ENCODE results near the gene EGFR. TPM values are rescaled to one million over a fixed set of nuclear protein-coding genes. Genes with fewer than 3 reads are reported as not detected.

Gene EGFR
- total RNA-seq, 5 donors from 2014 or later (not counting 1 experiment from before 2014, with no cell fraction given), result 0.16 to 0.79 (median 0.35) TPM; not detected in 2

- WGBS (ENCODE audit: insufficient coverage), result 69% methylated on average over 21 of the region's 21 CpGs
- ChIA-PET POLR2A (no interaction called here), CTCF (no interaction called here)
- no peak overlapping the region for H3K27ac Mint-ChIP-seq
- ATAC-seq (replicated peaks in 1 of 4) (no peak), DNase-seq (no peak)
- H3K27me3 Mint-ChIP-seq, result peaks cover 26% of the 10 kb centered on the region in 2 donors
- no peaks in the 10 kb centered on the region for H3K9me3 Mint-ChIP-seq
- Histone ChIP-seq H3K27ac (ENCODE audit: low read length) (no peak overlapping the region), H3K4me3 (ENCODE audit: control insufficient read depth in 1 of 2, extremely low read depth in 1 of 2, low read length in 1 of 2) (no peak overlapping the region), H3K4me1 (ENCODE audit: control insufficient read depth in 1 of 2, extremely low read depth in 1 of 2, insufficient read depth in 2 of 2, low read length in 2 of 2) (no peaks in the 10 kb centered on the region), H3K36me3 (ENCODE audit: control insufficient read depth in 2 of 2, extremely low read depth in 1 of 2, insufficient read depth in 1 of 2, low read length in 1 of 2) (no peaks in the 10 kb centered on the region), H3K27me3 (replicated peaks in 1 of 2; ENCODE audit: control insufficient read depth in 2 of 2, extremely low read depth in 1 of 2, insufficient read depth in 2 of 2, low read length in 1 of 2) (peaks cover 0 to 22% of the 10 kb centered on the region in 2 experiments), H3K9me3 (no peaks in the 10 kb centered on the region)
- H3K4me1 Mint-ChIP-seq, result peaks cover 0 to 3% (median 0%) of the 10 kb centered on the region in 3 donors
- H3K4me3 Mint-ChIP-seq, result no peak overlapping the region
- H3K36me3 Mint-ChIP-seq, result no peaks in the 10 kb centered on the region
These were observed 81.9 kb downstream of the EGFR start for GRCh38 chr7:55100544-55101327.

DNA sequence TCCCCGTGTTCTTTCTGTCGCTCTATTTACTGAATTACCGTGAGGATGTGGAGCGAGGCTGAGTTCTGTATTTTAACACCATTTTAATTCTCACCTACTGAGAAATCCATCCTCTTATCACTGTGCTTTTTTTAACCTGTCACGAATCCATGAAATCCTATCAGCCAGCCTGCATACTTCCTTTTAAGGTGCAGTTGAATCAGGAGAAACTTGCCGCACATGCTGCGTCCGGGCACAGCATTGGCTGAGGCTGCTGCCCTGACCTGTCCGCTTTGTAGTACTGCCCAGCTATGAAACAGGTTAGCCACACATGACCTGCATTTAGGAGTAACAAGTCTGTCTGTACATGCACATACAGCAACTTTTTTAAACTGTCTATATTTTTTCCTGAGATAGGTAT is 82.5 kb downstream of the EGFR start:
- H3K36me3 Mint-ChIP-seq, result no peaks in the 10 kb centered on the region
- no peaks in the 10 kb centered on the region for H3K4me1 ChIP-seq (ENCODE audit: control insufficient read depth in 1 of 2, extremely low read depth in 1 of 2, insufficient read depth in 2 of 2, low read length in 2 of 2)
- 96% methylated on average over 8 of the region's 9 CpGs for WGBS (ENCODE audit: insufficient coverage)
- ChIA-PET CTCF (no interaction called here), POLR2A (no interaction called here)
- H3K4me3 Mint-ChIP-seq, result no peak overlapping the region
- no peaks in the 10 kb centered on the region for H3K9me3 Mint-ChIP-seq
- peaks cover 0 to 3% (median 0%) of the 10 kb centered on the region in 3 donors for H3K4me1 Mint-ChIP-seq
- ATAC-seq (replicated peaks in 1 of 4) (no peak), DNase-seq (no peak)
- H3K27me3 Mint-ChIP-seq, result peaks cover 24 to 25% of the 10 kb centered on the region in 2 donors
- H3K36me3 ChIP-seq (ENCODE audit: control insufficient read depth in 2 of 2, extremely low read depth in 1 of 2, insufficient read depth in 1 of 2, low read length in 1 of 2), result no peaks in the 10 kb centered on the region
- H3K27ac Mint-ChIP-seq, result no peak overlapping the region
- H3K4me3 ChIP-seq (ENCODE audit: control insufficient read depth in 1 of 2, extremely low read depth in 1 of 2, low read length in 1 of 2), result no peak overlapping the region
- no peaks in the 10 kb centered on the region for H3K9me3 ChIP-seq
- H3K27me3 ChIP-seq (replicated peaks in 1 of 2; ENCODE audit: control insufficient read depth in 2 of 2, extremely low read depth in 1 of 2, insufficient read depth in 2 of 2, low read length in 1 of 2), result peaks cover 0 to 24% of the 10 kb centered on the region in 2 experiments
- no peak overlapping the region for H3K27ac ChIP-seq (ENCODE audit: low read length)

GRCh38 chr7:55104123-55104522 is 85.3 kb downstream of the EGFR start:
- no peak overlapping the region for H3K27ac ChIP-seq (ENCODE audit: low read length)
- Mint-ChIP-seq H3K27ac (no peak overlapping the region), H3K27me3 (peaks cover 22 to 30% of the 10 kb centered on the region in 2 donors), H3K36me3 (no peaks in the 10 kb centered on the region), H3K4me3 (no peak overlapping the region), H3K9me3 (no peaks in the 10 kb centered on the region), H3K4me1 (peaks cover 0 to 3% (median 0%) of the 10 kb centered on the region in 3 donors)
- WGBS (ENCODE audit: insufficient coverage), result 93% methylated on average over 9 of the region's 12 CpGs
- H3K4me1 ChIP-seq (ENCODE audit: control insufficient read depth in 1 of 2, extremely low read depth in 1 of 2, insufficient read depth in 2 of 2, low read length in 2 of 2), result no peaks in the 10 kb centered on the region
- no peak for DNase-seq
- no peak overlapping the region for H3K4me3 ChIP-seq (ENCODE audit: control insufficient read depth in 1 of 2, extremely low read depth in 1 of 2, low read length in 1 of 2)
- ChIA-PET POLR2A (no interaction called here), CTCF (no interaction called here)
- no peak for ATAC-seq (replicated peaks in 1 of 4)
- no peaks in the 10 kb centered on the region for H3K36me3 ChIP-seq (ENCODE audit: control insufficient read depth in 2 of 2, extremely low read depth in 1 of 2, insufficient read depth in 1 of 2, low read length in 1 of 2)
- H3K9me3 ChIP-seq, result no peaks in the 10 kb centered on the region
- H3K27me3 ChIP-seq (replicated peaks in 1 of 2; ENCODE audit: control insufficient read depth in 2 of 2, extremely low read depth in 1 of 2, insufficient read depth in 2 of 2, low read length in 1 of 2), result peaks cover 0 to 16% of the 10 kb centered on the region in 2 experiments

DNA sequence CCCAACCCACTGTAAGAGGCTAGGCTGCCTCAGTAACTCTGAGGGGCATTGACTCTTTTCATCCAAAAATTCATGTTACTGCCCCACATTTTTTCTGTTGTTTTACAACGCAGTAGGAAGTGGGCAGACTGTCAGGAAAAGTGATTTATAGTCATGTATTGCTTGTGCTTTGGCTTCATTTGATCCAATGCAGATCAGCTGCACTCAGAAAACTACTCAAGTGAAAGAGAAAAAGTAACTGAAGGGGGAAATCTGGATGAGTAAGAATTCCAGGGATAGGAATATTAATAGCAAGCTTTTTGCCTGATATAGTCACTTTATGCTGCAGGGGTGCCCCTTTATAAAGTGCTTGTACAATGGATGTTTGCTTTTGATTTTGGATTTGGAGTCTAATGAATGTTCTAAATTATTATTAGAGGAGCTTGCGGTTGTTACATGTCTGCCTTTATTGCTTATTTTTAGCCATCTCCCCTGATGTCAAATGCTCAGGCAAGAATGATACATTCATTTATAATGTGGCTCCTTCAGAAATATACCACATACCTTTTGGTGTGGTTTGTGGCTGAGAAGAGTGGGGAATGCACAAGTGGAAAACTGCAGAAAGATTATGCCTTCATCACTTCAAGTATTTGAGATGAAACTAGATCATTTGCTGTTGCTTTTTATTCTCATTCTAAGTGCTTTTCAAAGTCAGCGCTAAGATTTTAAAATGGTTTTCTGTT is 86.1 kb downstream of the EGFR start:
- H3K4me1 ChIP-seq (ENCODE audit: control insufficient read depth in 1 of 2, extremely low read depth in 1 of 2, insufficient read depth in 2 of 2, low read length in 2 of 2), result no peaks in the 10 kb centered on the region
- no peak overlapping the region for H3K4me3 ChIP-seq (ENCODE audit: control insufficient read depth in 1 of 2, extremely low read depth in 1 of 2, low read length in 1 of 2)
- peaks cover 0 to 16% of the 10 kb centered on the region in 2 experiments for H3K27me3 ChIP-seq (replicated peaks in 1 of 2; ENCODE audit: control insufficient read depth in 2 of 2, extremely low read depth in 1 of 2, insufficient read depth in 2 of 2, low read length in 1 of 2)
- Mint-ChIP-seq H3K27me3 (peaks cover 24 to 33% of the 10 kb centered on the region in 2 donors), H3K36me3 (no peaks in the 10 kb centered on the region), H3K4me1 (peaks cover 0 to 3% (median 0%) of the 10 kb centered on the region in 3 donors), H3K9me3 (no peaks in the 10 kb centered on the region), H3K4me3 (no peak overlapping the region), H3K27ac (no peak overlapping the region)
- no peak overlapping the region for H3K27ac ChIP-seq (ENCODE audit: low read length)
- ChIA-PET CTCF (no interaction called here), POLR2A (no interaction called here)
- DNase-seq (peak in 1 of 35 experiments; percentile 2), ATAC-seq (replicated peaks in 1 of 4) (no peak)
- no peaks in the 10 kb centered on the region for H3K36me3 ChIP-seq (ENCODE audit: control insufficient read depth in 2 of 2, extremely low read depth in 1 of 2, insufficient read depth in 1 of 2, low read length in 1 of 2)
- H3K9me3 ChIP-seq, result no peaks in the 10 kb centered on the region
- 20% methylated on average over 1 of the region's 3 CpGs for WGBS (ENCODE audit: insufficient coverage)

- POLR2A ChIA-PET, result no interaction called here
- 72% methylated on average over 3 of the region's 6 CpGs for WGBS (ENCODE audit: insufficient coverage)
These were observed 87.1 kb downstream of the EGFR start for GRCh38 chr7:55105952-55106351.

DNA sequence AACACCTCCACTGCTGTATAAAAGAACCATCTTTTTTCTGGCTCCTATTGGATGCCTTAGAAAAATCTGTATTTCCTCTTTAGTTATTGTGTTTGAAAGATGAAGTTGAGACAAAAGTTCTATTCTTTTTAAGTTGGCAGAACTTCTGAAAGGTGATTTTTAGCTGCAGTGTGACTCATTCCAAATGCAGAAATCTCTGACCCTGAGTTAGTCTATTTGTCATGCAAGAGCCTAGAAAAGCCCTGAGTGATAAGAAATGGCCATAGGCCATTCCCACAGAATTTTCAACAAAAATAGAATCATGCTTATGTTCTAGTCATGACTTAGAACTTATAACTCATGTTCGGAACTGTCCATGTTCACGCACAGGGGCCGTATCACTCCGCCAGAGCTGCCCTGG is 89.1 kb downstream of the EGFR start:
- ATAC-seq (replicated peaks in 1 of 4) (no peak), DNase-seq (no peak)
- Histone ChIP-seq H3K4me3 (ENCODE audit: control insufficient read depth in 1 of 2, extremely low read depth in 1 of 2, low read length in 1 of 2) (no peak overlapping the region), H3K27me3 (replicated peaks in 1 of 2; ENCODE audit: control insufficient read depth in 2 of 2, extremely low read depth in 1 of 2, insufficient read depth in 2 of 2, low read length in 1 of 2) (peaks cover 0 to 16% of the 10 kb centered on the region in 2 experiments), H3K9me3 (no peaks in the 10 kb centered on the region), H3K4me1 (ENCODE audit: control insufficient read depth in 1 of 2, extremely low read depth in 1 of 2, insufficient read depth in 2 of 2, low read length in 2 of 2) (no peaks in the 10 kb centered on the region), H3K27ac (ENCODE audit: low read length) (no peak overlapping the region), H3K36me3 (ENCODE audit: control insufficient read depth in 2 of 2, extremely low read depth in 1 of 2, insufficient read depth in 1 of 2, low read length in 1 of 2) (no peaks in the 10 kb centered on the region)
- Mint-ChIP-seq H3K4me3 (no peak overlapping the region), H3K9me3 (no peaks in the 10 kb centered on the region), H3K36me3 (no peaks in the 10 kb centered on the region), H3K27ac (no peak overlapping the region), H3K4me1 (peaks cover 0 to 3% (median 0%) of the 10 kb centered on the region in 3 donors), H3K27me3 (peaks cover 11 to 26% of the 10 kb centered on the region in 2 donors)
- ChIA-PET CTCF (no interaction called here), POLR2A (no interaction called here)
- 97% methylated on average over 4 of the region's 4 CpGs for WGBS (ENCODE audit: insufficient coverage)

More at GRCh38 chr7:55105952-55106351, 87.1 kb downstream of the EGFR start:
- ATAC-seq (replicated peaks in 1 of 4) (no peak), DNase-seq (no peak)
- no peaks in the 10 kb centered on the region for H3K36me3 Mint-ChIP-seq
- Histone ChIP-seq H3K36me3 (ENCODE audit: control insufficient read depth in 2 of 2, extremely low read depth in 1 of 2, insufficient read depth in 1 of 2, low read length in 1 of 2) (no peaks in the 10 kb centered on the region), H3K4me1 (ENCODE audit: control insufficient read depth in 1 of 2, extremely low read depth in 1 of 2, insufficient read depth in 2 of 2, low read length in 2 of 2) (no peaks in the 10 kb centered on the region), H3K4me3 (ENCODE audit: control insufficient read depth in 1 of 2, extremely low read depth in 1 of 2, low read length in 1 of 2) (no peak overlapping the region), H3K27me3 (replicated peaks in 1 of 2; ENCODE audit: control insufficient read depth in 2 of 2, extremely low read depth in 1 of 2, insufficient read depth in 2 of 2, low read length in 1 of 2) (peaks cover 0 to 17% of the 10 kb centered on the region in 2 experiments), H3K9me3 (no peaks in the 10 kb centered on the region), H3K27ac (ENCODE audit: low read length) (no peak overlapping the region)
- H3K4me1 Mint-ChIP-seq, result peaks cover 0 to 3% (median 0%) of the 10 kb centered on the region in 3 donors
- H3K4me3 Mint-ChIP-seq, result no peak overlapping the region
- H3K9me3 Mint-ChIP-seq, result no peaks in the 10 kb centered on the region
- CTCF ChIA-PET, result no interaction called here
- no peak overlapping the region for H3K27ac Mint-ChIP-seq
- peaks cover 24 to 35% of the 10 kb centered on the region in 2 donors for H3K27me3 Mint-ChIP-seq

All from T-cell (primary cell).